HFF-Myc (cell line): ENCODE results near the gene MPND.
A peak's percentile ranks its signal among the peaks of the same experiment; 100 is the strongest.
"Not testable (repeated sequence)": the region's sequence is repeated elsewhere in the genome, so short reads cannot be mapped to it uniquely, and the experiment has no call there.

Experiments used
- DNase-seq: peaks from one replicate; pipeline ENCODE4 v3.0.0-alpha.2; 2011; ENCODE audit warnings: low read depth; ENCODE audit errors: extremely low read depth
- H3K4me3 ChIP-seq: replicated peaks from 2 replicates; pipeline ENCODE4 v1.5.1; 2011; ENCODE audit warnings: low read depth, mild to moderate bottlenecking, control low read depth, low read length
- CTCF ChIP-seq: IDR thresholded peaks from 2 replicates; pipeline ENCODE4 v1.5.1; 2012; ENCODE audit warnings: mild to moderate bottlenecking, low read depth, low read length, control low read depth; ENCODE audit errors: missing control alignments

Gene MPND

GRCh38 chr19:4347521-4347920, 4.2 kb downstream of the MPND start:
- no peak for TF ChIP-seq CTCF
- DNase-seq: no peak
- no peak overlapping the region for H3K4me3 ChIP-seq

- not testable (repeated sequence) for H3K4me3 ChIP-seq, DNase-seq
Measured at GRCh38 chr19:4349225-4349624, 5.9 kb downstream of the MPND start.

GRCh38 chr19:4350111-4350510, 6.7 kb downstream of the MPND start:
- TF ChIP-seq CTCF: no peak
- DNase-seq: no peak
- no peak overlapping the region for H3K4me3 ChIP-seq

- TF ChIP-seq CTCF: no peak
Measured at GRCh38 chr19:4350726-4351125, 7.4 kb downstream of the MPND start.

GRCh38 chr19:4352701-4353121, 9.3 kb downstream of the MPND start:
- TF ChIP-seq CTCF: peak; percentile 77
- no peak overlapping the region for H3K4me3 ChIP-seq
- DNase-seq: no peak

More at GRCh38 chr19:4350726-4351125, 7.4 kb downstream of the MPND start:
- H3K4me3 ChIP-seq: no peak overlapping the region
- DNase-seq: no peak

- TF ChIP-seq CTCF: no peak
- DNase-seq: no peak
- no peak overlapping the region for H3K4me3 ChIP-seq
Measured at GRCh38 chr19:4354282-4354681, 10.9 kb downstream of the MPND start.

- no peak for TF ChIP-seq CTCF
- H3K4me3 ChIP-seq: no peak overlapping the region
- no peak for DNase-seq
Measured at GRCh38 chr19:4354897-4355296, 11.5 kb downstream of the MPND start.
